Epidermal melanocyte (primary cell): ENCODE measurements around the gene EIF4E1B.

Experiments
- DNase-seq: peaks from one replicate; pipeline ENCODE4 v3.0.0; 2011; ENCODE audit warnings: low spot score; ENCODE audit not compliant: insufficient read length

Gene EIF4E1B

GRCh38 chr5:176687247-176687646 is 56.8 kb downstream of the EIF4E1B start:
- no peak for DNase-seq

GRCh38 chr5:176687881-176688280 is 57.4 kb downstream of the EIF4E1B start:
- no peak for DNase-seq

- no peak for DNase-seq
Observed at GRCh38 chr5:176690911-176691310, 60.4 kb downstream of the EIF4E1B start.

- DNase-seq, result no peak
Observed at GRCh38 chr5:176691524-176691923, 61.0 kb downstream of the EIF4E1B start.

- no peak for DNase-seq
Observed at GRCh38 chr5:176692326-176692725, 61.9 kb downstream of the EIF4E1B start.

GRCh38 chr5:176692839-176693476 is 62.5 kb downstream of the EIF4E1B start:
- no peak for DNase-seq

- no peak for DNase-seq
Observed at GRCh38 chr5:176693477-176693851, 63.0 kb downstream of the EIF4E1B start.

GRCh38 chr5:176694146-176694545 is 63.7 kb downstream of the EIF4E1B start:
- DNase-seq, result no peak

GRCh38 chr5:176694631-176695030 is 64.2 kb downstream of the EIF4E1B start:
- no peak for DNase-seq

GRCh38 chr5:176695073-176695472 is 64.6 kb downstream of the EIF4E1B start:
- DNase-seq, result no peak
